LNCAP (cell line): ENCODE data around the gene TLK2.

Experiments used
- TF ChIP-seq, protein P1 (sequence below): fragments of 450-650 bp; IDR thresholded peaks from 2 replicates; pipeline ENCODE4 v1.5.1; 2017; ENCODE audit warnings: mild to moderate bottlenecking

Gene TLK2

DNA sequence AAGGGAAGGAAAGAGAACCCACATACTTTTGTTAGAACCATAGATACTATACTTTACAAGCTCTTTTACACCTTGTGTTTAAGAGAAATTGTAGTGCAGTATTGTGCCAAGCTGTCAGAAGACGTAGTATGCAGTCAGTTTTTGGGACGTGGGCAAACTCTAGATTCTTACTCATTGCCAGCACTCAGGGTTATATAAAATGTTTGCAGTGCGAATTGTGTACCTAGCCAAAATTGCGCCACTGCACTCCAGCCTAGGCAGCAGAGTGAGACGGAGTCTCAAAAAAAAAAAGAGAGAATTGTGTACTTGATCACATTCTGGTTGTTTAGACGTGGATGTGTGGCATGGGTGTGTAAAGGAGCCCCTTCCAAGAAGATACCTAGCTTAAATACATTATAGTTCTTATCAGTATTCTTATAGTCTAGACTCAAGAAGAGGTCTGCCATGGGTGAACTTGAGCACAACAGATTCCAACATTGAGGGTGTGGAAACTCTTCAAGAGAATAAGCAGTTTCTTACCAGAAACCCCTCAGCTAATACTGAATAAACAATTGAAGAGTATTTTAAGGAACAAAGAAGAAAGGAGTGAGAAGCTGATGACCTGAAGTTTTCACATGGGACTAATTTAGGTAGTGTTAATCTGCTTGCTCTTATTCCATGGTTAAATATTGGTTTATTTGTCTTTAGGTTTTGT, 121.5 kb downstream of the TLK2 start:
- TF ChIP-seq, protein P1, sequence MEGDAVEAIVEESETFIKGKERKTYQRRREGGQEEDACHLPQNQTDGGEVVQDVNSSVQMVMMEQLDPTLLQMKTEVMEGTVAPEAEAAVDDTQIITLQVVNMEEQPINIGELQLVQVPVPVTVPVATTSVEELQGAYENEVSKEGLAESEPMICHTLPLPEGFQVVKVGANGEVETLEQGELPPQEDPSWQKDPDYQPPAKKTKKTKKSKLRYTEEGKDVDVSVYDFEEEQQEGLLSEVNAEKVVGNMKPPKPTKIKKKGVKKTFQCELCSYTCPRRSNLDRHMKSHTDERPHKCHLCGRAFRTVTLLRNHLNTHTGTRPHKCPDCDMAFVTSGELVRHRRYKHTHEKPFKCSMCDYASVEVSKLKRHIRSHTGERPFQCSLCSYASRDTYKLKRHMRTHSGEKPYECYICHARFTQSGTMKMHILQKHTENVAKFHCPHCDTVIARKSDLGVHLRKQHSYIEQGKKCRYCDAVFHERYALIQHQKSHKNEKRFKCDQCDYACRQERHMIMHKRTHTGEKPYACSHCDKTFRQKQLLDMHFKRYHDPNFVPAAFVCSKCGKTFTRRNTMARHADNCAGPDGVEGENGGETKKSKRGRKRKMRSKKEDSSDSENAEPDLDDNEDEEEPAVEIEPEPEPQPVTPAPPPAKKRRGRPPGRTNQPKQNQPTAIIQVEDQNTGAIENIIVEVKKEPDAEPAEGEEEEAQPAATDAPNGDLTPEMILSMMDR = no peak

DNA sequence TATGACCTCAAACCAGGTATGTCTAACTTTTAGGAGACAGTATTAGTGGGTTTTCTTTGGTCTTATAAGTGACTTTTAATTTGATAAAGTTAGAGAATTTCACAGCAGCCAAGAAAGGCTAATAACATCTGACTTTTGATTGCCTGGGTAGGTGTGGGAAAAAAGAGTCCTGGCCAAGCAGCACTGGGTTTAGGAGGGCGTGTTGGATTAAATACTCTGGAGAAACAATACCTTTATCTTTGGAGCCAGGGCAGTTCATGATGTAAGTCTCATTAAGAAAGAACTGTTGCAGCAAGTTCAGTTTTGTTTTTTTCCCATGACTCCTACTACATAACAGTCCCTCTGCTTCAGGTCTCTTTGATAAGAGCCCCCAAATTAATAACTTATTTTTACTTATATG, 122.2 kb downstream of the TLK2 start:
- TF ChIP-seq, protein P1 = no peak

DNA sequence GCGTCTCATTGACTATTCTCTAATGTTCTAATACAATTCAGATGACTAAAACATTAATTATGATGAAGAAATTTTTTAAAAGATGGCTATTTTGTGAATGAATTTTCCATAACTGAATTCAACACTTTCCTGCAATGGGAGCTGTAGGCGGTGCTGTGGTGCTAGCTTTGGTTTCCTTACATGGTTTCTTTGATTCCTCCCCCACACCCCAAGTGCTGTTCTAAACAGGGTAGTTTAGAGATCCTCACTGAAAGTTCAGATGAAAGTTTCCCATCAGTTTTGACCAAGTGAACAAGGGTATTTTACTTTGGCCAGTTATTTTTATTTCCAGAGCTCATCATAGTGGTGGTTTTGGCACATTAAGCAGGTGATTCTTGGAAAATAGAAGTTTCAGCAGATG, 122.8 kb downstream of the TLK2 start:
- TF ChIP-seq, protein P1 = no peak

DNA sequence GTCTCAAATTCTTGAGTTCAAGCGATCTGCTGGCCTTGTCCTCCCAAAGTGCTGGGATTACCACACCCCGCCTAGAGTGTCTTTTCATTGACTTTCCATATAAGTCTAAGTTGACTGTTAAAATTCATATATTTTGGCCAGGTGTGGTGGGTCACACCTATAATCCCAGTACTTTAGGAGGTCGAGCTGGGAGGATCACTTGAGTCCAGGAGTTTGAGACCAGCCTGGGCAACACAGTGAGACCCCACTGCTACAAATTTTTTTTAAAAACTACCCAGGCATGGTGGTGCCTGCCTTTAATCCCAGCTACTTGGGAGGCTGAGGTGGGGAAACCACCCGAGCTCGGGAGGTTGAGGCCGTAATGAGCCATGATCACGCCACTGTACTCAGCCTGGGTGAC, 127.0 kb downstream of the TLK2 start:
- TF ChIP-seq, protein P1 = no peak

DNA sequence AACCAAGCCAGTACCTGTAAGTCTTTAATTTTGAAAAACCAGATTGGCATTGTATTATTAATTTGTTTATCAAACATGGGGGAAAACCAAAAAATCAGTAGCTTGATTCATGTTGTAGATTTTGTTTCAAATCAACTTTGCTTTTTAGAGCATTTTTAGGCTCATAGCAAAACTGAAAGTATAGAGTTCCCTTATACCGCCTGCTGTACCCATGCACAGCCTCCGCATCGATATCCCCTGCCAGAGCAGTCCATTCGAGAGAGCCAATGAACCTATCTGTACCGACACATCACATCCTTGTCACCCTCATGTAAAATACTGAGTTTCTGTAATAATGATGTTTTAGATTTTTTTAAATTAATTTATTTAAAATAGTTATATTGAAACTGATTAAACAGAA, 132.7 kb downstream of the TLK2 start:
- TF ChIP-seq, protein P1 = no peak

DNA sequence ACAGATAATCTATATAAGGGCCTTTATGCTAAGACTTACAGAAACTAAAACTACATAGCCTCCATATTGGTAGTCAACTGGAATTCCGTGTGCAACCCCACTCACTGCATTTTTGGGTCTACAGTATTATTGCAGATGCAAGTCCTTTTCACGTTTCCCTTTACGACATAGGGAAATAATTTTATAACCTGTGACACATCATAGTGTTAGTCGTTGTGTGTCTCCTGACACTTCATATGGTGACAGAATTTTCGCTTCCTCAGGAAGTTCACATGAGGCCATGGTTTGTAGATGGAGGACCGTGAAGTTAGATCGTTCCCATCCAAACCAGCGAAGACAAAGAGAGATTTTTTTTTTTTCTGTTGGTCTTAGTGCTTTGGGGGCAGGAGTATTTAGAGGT, 133.1 kb downstream of the TLK2 start:
- TF ChIP-seq, protein P1 = no peak

DNA sequence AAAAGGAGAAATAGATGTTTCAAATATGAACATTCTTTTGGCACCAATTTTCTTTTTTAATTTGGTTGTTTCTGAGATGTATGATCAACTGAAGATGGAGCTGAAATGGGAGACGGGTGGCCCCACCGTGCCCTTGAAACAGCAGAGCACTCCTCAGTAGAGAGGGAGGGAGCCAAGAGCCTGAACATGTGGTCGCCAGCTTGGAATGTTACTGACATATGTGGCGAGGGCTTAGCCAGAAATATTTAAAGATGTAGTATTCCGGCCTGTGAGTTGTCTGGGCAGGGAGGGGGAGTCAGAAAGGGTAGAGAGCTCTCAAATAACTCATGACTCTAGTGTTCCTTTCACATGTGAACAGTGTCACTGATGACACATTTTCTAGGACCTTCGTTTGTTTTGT, 135.5 kb downstream of the TLK2 start:
- TF ChIP-seq, protein P1 = no peak

DNA sequence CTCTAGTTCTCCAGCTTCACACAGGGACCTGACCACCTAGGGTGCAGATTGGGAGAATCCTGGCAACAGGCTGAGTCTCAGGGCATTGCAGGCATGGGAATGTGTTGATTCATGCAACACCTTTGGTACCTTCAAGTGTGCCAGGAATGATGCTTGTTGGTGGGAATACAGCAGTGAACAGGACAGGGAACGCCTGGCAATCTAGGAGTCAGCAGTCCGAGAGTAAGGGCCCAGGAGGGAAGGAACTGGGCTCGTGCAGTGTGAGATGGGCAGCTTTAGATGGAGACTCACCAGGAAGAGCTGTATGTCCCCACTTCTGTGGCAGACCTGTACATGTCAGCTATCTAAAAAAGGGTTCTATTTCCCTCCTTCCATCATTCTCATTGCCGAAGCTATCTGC, 136.9 kb downstream of the TLK2 start:
- TF ChIP-seq, protein P1 = no peak
